GM21526 (cell line): ENCODE measurements around the gene ROR2.

Experiments used
- ATAC-seq: cut with Tn5 transposase; IDR thresholded peaks from one replicate; pipeline ENCODE4 v1.9.1; 2021; ENCODE audit warnings: moderate library complexity; ENCODE audit not compliant: unreplicated experiment, low FRiP score

Gene ROR2

DNA sequence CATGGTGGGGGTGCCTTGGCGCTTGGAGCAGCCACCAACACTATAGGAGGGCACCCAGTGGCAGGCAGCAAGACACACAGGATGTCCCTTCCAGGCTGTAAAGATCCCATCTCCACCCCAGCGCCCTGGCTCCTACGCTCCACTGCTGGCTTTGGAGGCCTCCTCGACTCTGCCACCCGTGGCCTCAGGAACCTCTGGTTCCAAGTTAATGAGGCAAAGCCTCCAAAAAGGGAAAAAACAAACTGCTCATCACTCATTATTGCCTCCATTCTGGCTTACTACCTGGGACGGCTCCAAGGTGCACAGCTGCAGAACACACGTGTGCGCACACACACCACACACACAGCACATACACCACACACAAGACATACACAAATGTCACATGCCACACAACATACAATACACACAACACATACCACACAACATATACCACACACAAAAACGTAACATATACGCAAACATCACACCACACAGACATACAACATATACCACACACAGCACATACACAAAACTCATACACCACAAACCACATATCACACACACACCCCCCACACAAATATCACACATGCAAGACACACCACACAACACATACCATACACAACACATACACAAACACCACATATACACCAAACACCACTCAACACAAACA lies 45.3 kb downstream of the ROR2 start:
- no peak for ATAC-seq

DNA sequence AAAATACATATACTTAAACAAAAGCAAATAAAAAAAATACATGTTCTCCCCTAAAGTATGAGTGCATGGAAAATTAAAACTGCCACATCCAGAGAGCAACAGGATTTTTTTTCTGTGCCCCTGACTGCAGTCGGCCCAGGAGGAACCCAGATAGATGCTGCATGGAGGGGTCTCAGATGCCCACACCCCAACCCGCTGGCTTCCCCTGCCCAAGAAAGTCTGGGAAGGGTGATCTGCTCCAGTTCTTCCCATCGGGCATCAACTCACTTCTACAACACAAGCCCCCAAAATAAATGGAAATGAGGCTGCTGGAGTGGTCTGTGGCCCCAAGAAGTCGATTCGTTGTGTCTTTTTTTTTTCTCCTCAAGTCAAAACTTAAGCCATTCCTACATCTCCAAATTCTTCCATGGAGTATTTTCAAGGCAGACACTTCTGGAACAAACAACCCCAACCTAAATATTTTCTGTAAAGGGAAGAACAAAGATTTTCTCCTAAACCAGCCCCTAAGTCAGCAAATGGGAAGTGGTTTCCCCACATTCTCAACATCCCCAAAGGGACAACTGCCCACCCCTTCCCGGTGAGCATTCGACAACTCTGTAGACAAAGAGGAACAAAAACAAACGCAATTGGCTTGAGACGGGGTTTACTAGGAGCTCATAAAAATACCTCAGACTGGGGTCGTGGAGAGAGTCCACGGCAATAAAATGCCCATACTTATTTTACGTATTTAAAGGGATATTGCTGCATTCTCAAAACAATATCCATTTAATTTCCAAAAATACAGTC lies 46.7 kb downstream of the ROR2 start:
- no peak for ATAC-seq

DNA sequence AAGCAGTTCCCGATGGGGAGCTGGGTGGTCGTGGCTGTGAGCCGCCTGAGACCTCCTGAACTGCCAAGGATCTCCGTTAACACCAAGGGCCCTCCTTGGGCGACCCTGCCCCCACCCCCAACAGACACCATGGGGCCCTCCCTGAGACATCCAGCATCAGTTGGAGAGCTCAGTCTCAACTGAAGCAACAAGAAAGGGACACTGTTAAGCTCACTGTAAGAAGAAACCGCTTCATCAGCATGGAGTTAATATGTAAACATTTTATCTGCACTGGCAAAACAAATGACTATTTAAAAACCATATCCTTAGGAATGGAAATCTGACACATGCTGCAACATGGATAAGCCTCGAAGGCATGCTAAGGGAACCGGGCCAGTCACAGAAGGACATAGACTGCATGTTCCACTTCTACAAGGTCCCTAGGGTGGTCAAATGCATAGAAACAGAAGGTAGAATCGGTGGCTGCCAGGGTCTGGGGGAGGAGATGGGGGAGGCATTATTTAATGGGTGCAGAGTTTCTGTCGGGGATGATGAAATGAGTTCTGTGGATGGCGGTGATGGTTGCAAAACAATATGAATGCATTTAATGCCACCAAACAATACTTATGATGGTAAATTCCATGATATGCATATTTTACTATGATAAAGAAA lies 47.4 kb downstream of the ROR2 start:
- ATAC-seq, result no peak

DNA sequence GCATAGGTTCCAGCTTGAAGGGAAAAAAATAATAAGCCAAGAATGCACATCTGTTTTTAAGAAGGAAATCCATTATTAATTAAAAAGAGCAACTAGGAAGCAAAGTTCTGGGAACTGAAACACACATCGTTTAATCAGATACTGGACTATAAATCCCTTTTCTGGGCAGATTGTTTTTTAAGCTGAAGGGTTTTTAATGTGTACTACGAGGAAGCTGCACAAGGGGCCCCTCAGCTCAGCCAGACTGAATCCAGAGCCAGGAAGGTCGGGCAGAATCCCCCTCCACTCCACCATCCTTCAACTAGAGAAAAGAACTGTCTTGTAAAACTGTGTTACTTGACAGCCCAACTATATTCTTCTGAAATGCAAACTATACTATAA lies 49.2 kb downstream of the ROR2 start:
- no peak for ATAC-seq

DNA sequence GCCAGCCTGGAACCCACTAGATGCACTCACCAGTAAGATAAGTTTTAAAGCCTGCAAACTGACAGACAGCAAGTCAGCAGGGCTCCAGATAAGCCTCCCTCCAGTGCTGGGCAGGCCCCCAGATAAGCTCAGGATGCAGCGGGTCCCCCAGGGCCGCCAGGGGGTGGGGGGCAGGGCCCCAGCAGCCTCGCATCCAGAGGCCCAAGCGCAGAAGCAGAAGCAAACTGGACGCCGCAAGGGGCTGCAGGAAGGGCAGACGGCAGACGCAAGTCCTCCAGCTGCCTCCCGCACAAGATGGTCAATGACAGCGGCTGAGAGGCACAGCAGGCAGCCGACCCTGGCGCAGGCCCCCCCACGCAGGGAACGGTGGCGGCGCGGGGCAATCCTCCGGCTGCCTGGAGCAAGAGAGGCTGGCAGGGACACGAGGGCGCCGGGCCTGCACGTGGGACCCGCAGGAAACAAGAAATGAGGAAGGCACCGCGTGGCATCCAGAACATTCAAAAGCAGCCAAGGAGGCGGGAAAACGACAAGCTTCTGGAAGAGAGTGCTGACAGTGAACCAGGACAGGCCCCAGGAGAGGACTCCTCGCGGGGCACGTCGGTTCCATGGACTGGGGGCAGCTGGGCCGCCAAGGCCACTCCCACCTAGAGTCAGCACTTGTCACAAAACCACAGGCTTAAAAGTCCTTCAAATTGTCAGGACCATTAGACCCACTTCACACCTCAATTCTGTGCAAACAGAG lies 49.8 kb downstream of the ROR2 start:
- no peak for ATAC-seq

DNA sequence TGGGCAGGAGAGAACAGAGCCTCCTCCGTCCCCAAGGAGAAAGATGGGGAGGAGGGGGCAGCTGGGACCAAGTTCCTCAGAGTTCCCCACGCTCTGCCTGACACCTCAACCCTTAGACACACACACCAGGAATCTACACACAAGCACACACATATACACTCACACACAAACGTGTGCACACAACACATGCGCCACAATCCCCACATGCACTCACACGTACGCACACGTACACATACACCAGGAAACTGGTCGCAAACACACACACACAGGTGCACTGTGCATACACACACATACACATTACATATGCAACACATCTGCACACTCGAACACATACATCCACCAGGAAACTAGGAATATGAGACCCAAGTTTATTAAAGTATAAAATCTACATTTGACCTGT lies 50.4 kb downstream of the ROR2 start:
- ATAC-seq, result no peak

DNA sequence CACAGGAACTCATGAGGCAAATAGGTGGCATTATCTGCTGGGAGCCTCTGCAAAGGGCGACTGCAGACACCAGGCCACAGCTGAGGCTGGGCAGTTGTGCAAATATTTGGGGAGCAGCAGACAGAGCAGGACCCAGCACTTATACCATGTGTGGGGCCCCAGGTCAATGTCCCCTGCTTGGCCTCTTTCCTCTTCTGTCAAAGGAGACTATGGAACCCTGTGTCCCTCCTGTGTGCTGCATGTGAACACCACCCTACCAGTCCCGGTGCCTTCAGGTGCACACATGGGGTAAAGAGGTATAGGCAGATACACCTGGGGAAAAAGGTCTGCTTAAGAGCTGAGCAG lies 50.8 kb downstream of the ROR2 start:
- no peak for ATAC-seq

DNA sequence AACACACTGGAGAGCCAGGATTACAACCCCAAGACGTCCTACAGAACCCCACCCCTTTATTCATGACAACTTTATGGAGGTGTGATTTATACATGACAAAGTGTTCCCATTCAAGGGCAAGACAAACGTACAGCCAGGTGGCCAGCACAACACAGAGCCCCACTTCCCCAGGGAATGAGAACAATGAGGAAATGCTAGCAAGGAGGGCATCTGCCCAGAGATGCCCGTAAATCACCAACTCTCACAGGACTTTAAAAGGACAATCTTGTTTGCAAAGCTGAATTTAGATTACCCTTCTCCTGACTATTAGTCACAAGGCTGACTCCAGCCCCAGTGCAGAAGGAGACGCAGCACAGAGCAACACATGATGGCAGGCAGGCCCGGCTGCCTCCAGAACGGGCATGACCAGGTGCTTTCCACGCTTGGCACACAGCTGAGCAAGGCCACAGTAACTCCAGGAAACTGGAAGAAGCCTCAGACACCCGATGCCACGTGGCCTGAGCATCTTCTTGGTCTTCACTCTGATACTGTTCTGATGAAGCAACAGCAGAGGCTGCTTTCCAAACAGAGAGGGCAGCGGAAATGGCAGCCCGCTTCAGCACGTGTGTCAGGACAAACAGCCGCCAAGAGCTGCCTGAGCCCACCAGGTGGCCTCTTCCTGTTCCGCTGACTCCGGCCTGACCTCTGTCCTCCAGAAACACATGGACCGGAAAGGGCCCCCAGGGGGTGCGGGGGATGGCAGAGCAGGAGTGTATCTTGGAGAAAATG lies 51.4 kb downstream of the ROR2 start:
- ATAC-seq, result no peak

DNA sequence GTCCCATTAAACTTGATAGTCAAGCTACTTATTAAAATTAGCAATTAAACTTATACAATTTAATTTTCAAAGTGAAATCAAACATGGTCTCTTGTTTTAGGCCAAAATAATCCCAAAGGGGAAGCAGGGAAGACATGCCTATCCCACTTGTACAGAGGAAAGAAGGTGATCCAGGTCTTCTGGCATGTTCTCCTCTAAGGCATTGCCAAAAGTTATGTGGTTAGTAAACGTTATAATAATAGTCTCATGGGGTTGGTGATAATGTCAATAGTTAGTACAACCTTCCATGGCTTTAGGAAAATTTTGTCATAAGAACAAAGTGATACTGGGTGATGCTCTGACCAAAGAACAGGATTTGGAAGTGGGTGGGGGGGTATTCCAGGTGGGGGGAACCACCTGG lies 52.8 kb downstream of the ROR2 start:
- no peak for ATAC-seq

DNA sequence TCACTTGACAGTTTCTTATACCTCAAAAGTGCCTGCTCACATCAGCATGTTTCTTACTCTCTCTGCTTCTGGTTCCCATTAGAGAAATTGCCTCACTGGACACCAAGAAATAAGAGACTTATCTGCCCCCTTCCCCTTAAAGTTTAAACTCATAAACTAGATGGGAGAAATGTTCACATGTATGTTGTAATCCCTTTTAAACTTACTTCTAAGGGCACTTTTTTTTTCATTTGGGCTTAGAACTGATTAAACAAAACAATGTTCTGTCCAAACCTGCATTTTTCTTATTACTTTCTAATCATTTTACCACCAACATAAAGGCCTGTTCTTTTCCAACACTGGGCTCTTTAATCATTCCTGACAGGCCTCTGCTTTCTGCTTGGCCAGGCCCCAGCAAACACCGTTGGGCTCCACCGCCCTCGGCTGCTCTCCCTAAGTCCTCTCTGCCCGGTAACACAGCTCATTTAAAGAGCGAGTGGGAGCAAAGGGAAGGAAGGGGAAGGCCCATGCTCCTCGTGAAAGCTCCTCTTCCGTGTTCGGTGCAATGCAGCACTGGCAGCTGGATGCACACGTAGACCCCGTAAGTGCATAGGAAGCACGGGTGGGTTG lies 53.4 kb downstream of the ROR2 start:
- no peak for ATAC-seq

DNA sequence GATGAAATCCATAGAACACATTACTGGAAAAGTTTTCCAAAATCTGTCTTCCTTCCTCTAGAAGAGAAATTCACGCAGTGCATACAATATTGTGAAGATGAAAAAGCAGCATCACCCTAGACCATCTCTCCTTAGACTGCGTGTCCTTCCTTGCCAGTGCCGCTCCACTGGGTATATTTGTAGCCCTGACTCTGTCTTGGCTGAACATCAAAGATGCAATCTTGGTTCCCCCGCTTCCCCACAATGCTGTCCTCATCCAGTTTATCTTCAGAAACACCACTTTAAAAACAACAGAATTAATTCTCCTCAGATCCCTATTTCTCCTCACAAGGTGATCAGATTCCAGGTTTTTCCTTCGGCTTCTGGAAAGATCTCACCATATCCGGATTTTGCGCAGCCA lies 53.9 kb downstream of the ROR2 start:
- ATAC-seq, result no peak

DNA sequence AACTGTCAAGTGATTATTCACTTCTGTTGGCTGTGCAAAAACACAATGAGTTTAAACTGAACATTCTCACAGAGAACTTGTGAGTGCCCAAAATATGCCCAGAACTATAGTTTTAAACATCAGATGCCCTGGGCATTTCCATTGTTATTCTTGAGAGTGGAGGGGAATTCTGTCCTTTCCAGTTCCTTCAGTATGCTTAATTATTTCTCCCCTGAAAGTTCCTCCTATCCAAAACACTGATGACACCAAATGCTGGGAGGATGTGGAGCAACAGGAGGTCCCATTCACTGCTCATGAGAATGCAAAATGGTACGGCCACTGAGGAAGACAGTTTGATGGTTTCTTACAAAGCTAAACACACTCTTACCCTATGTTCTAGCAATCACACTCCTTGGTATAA lies 55.5 kb downstream of the ROR2 start:
- no peak for ATAC-seq

DNA sequence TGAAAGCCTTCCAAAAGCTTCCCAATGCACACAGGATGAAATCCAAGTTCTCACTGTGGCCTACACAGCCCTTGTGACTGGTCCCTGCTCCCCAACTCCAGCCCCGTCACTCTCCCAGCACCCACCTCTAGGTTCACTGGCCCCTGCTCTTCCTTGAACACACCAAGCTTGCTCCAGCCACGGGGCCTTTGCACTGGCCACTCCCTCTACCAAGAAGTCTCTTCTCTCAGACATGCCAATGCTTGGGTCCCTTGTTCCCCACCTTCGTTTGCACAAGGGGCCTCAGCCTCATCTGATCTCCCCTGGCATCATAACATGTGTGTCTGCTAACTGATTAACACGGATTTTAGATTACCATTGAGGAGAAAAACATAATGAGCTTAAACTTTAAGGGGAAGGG lies 56.0 kb downstream of the ROR2 start:
- ATAC-seq, result no peak

DNA sequence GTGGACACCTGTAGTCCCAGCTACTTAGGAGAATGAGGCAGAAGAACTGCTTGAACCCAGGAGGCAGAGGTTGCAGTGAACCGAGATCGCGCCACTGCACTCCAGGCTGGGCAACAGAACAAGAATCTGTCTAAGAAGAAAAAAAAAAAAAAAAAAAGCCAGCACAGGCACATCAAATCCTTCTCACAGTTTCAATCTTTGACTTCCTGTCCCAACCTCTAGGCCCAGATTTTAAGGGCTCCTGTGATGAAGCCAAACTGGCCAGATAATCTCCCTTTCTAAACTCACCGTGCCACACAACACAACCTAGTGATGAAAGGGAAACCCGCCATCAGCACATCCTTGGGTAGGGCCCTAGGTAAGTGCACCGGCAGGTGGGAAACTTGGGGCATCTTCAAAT lies 58.1 kb downstream of the ROR2 start:
- no peak for ATAC-seq

DNA sequence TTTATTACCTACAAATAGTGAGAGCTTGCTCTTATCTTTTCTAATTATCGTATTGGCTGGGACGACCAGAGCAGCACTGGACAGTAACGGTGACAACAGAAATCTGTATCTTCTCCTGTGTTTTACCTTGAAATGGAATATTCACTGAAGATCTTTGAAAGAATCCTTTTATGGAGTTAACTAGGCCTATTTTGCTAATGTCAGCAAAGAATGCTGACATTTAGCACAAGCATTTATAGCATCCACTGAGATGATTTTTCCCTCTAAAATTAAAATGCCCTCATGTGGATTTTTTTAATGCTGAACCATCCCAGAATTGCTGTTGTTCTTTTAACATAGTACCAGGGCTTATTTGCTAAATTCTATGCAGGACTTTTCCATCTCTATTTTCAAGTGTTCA lies 59.4 kb downstream of the ROR2 start:
- ATAC-seq, result no peak

DNA sequence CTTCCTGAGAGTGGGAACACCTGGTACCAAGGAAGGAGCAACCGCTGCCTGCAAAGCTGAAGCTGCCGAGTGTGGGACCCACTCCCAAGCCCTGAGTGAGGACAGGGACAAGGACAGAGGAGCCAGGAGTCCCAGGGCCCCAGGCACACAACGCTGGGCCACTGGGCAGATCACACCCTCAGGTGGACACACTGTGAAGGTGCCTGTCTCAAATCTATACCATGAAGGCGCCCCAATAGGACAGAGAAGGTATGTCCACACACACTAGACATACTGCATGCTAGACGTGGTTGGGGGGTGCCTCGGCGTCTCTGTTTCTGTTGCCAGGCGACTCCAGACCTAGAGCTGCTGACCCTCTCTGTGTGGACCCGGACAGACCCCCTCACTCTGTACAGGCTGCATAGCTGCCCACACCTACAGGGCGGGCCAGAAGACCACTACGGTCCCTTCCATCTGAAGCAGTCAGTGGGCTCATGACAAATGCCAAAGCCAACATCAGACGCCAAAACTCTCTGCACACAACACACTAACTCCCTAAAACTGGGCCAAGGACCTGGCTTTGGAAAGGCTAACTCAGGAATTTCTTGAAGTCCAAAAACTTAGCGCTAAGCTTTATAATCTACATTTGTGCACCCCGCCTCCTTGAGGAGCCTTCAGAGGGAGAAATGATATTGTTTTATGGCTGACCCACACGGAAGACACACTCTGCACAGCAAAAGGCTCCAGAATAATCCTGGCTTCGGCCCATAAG lies 60.7 kb downstream of the ROR2 start:
- no peak for ATAC-seq

DNA sequence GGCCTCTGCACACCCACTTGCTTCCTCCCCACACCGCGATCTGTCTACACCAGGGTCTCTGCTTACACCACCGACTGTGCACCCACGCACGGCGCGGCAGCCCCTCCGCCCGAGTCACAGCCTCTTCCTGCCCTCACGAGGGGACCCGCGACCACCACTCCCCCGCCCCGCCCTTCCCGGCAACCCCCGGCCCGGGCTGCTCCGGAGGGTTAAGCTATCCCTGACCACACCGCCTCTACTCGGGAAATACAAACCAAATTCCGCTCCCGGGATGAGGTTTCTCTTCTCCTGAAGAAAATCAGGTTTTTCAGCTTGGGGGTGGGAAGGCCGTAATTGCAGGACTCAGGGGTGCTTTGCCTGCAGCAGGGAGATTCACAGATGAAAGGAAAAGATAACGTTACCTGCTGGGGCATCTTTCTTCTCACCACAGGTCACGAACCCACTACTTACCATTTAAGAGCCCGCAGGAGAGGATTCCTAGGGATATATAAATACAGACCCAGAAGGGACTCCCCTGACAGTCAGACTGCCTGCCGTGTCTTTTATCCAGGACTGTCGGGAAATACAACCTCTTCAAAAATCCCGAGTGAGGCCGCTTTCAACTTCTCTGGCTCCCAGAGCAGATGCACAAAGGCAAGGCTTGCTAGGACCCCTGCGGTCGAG lies 63.5 kb downstream of the ROR2 start:
- no peak for ATAC-seq

DNA sequence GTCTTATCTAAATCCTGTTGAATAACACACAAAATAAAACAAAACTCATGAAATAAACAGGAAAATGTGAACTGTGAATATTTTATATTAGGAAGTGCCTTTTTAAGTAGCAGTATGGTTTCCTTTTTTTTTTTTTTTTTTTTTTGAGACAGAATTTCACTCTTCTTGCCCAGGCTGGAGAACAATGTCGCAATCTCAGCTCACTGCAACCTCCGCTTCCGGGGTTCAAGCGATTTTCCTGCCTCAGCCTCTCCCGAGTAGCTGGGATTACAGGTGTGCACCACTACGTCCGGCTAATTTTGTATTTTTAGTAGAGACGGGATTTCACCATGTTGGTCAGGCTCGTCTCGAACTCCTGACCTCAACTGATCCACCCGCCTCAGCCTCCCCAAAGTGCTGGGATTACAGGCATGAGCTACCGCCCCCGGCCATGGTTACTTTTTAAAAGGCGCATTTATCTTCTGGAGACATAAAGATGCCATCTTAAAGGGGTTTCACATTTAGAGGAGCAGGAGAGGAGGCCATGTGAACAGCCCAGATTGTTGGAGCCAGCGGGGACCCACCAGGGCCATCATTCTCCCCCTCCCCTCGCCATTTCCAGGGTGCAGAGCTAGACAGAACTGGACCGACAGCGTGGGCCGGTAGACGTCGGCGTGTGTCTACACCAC lies 64.1 kb downstream of the ROR2 start:
- no peak for ATAC-seq
